Central memory CD8-positive, alpha-beta T cell (primary cell): Measurements from ENCODE around the gene TRIML1.
"Not testable (repeated sequence)": the region's sequence is repeated elsewhere in the genome, so short reads cannot be mapped to it uniquely, and the experiment has no call there.

Source experiments
- ATAC-seq: fragments of 150-1000 bp; cut with Tn5 transposase; replicated peaks from 2 replicates; pipeline ENCODE4 v1.10.0; 2022; ENCODE audit warnings: mild to moderate bottlenecking, moderate FRiP score, moderate number of reproducible peaks; ENCODE audit not compliant: poor library complexity, severe bottlenecking; ENCODE audit errors: extremely low read depth
- DNase-seq, 2 donors: peaks; one replicate each; pipeline ENCODE4 v3.0.0; 2021; ENCODE audit warnings: low spot score in 2 of 2
- H3K27ac Mint-ChIP-seq: one replicate; pipeline ENCODE4 v1.8.0; 2022; ENCODE audit warnings: low read depth, mild to moderate bottlenecking, moderate library complexity, mixed read lengths
- H3K27me3 Mint-ChIP-seq: one replicate; pipeline ENCODE4 v1.8.0; 2022; ENCODE audit warnings: mixed read lengths
- H3K36me3 Mint-ChIP-seq: one replicate; pipeline ENCODE4 v1.8.0; 2022; ENCODE audit warnings: mild to moderate bottlenecking, moderate library complexity, mixed read lengths; ENCODE audit not compliant: insufficient read depth
- H3K4me1 Mint-ChIP-seq: one replicate; pipeline ENCODE4 v1.8.0; 2022; ENCODE audit warnings: mixed read lengths
- H3K4me3 Mint-ChIP-seq: one replicate; pipeline ENCODE4 v1.8.0; 2022; ENCODE audit warnings: mild to moderate bottlenecking, moderate library complexity, mixed read lengths
- H3K9me3 Mint-ChIP-seq: one replicate; pipeline ENCODE4 v1.8.0; 2022; ENCODE audit warnings: mixed read lengths

Gene TRIML1

DNA sequence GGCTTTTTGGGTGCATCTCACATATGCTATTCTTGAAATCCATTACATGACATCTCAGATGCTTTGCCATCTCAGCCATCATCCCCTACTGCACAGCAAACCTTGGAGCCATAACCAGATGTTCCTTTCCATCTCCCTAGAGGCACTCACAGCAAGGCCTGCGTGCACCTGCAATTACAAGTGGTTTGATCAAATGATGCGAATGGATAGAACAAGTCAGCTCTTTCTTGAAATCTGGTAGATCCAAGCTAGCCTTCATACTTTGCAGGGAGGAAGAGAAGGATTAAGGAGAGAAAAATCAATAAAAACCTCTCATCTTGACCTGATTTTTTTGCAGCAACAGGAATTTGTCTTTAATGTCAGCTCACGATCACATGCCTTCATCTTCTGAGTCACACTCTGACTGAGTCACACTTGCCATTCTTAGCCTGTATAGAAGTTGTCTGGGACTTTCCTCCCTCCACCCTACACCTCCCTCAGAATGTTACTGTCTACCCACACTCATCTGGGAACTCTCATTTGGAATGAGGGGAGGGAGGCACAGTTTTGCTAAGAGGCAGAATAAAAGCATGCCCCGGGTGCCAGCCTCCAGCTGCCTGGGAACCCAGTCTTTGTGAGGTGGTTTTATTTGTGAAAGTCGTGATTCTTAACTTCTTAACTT is 11.9 kb upstream of the TRIML1 start:
- H3K36me3 Mint-ChIP-seq: no peaks in the 10 kb centered on the region
- no peak overlapping the region for H3K27ac Mint-ChIP-seq
- H3K4me3 Mint-ChIP-seq: no peak overlapping the region
- H3K27me3 Mint-ChIP-seq: no peaks in the 10 kb centered on the region
- peaks cover 15% of the 10 kb centered on the region for H3K9me3 Mint-ChIP-seq
- ATAC-seq (no peak), DNase-seq (no peak)
- H3K4me1 Mint-ChIP-seq: no peaks in the 10 kb centered on the region

DNA sequence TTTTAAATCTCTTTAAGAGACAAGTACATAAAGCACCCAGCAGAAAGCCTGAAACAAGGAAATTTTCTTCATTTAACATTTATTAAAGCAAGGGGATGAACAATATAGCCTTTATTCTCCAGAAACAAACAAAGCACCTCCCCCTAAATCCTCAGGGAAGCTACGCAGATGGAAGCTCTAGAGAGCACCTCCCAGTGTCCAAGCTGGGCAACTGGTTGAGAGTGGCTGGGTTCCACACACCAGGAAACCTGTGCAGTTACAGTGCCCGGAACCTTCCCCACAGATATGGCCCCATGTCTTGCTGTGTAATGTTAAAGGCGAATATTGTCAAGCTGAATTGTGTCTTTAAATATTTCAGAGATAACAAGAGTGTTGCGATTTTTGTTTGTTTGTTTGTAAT is 8.9 kb upstream of the TRIML1 start:
- no peaks in the 10 kb centered on the region for H3K36me3 Mint-ChIP-seq
- H3K27me3 Mint-ChIP-seq: no peaks in the 10 kb centered on the region
- ATAC-seq (no peak), DNase-seq (no peak)
- H3K9me3 Mint-ChIP-seq: peaks cover 10% of the 10 kb centered on the region
- H3K4me1 Mint-ChIP-seq: no peaks in the 10 kb centered on the region
- no peak overlapping the region for H3K4me3 Mint-ChIP-seq
- no peak overlapping the region for H3K27ac Mint-ChIP-seq

DNA sequence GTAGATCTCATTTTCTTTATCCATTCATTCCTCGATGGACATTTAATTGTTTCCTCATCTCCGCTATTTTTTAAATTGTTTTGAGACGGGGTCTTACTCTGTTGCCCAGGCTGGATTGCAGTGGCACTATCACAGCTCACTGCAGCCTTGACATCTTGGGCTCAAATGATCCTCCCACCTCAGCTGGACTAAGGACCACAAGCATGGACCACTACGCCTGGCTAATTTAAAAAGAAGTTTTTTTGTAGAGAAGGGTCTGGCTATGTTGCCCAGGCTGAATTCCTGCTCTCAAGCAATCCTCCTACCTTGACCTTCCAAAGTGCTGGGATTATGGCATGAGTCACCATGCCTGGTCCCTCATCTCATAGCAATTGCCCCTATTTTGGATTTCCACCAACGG is 7.0 kb upstream of the TRIML1 start:
- DNase-seq: no peak
- no peak overlapping the region for H3K27ac Mint-ChIP-seq
- H3K27me3 Mint-ChIP-seq: no peaks in the 10 kb centered on the region
- no peaks in the 10 kb centered on the region for H3K4me1 Mint-ChIP-seq
- no peaks in the 10 kb centered on the region for H3K36me3 Mint-ChIP-seq
- H3K4me3 Mint-ChIP-seq: no peak overlapping the region
- ATAC-seq: no peak
- peaks cover 8% of the 10 kb centered on the region for H3K9me3 Mint-ChIP-seq

DNA sequence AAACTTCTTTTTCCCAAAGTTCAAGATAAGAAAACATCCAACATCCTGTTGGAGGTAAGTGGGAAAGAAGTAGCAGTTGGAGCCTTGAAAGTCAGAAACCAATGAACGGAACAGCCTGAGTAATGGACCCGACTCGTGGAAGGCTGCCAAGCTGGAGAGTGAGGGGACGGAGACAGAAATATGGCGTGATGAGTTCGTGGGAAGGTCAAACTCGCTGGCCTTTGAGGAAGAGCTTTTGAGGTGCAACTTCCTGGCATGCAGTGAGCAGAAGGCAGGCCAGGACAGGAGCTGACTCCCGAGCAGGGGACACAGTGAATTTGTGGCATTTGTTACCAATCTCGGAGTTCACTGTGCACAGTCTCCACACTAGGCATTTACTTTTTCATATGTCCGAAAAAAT is 1.0 kb upstream of the TRIML1 start:
- Mint-ChIP-seq H3K27me3 (no peaks in the 10 kb centered on the region), H3K36me3 (peaks cover 2% of the 10 kb centered on the region), H3K9me3 (no peaks in the 10 kb centered on the region), H3K4me3 (no peak overlapping the region), H3K4me1 (no peaks in the 10 kb centered on the region), H3K27ac (no peak overlapping the region)
- DNase-seq (no peak), ATAC-seq (no peak)

DNA sequence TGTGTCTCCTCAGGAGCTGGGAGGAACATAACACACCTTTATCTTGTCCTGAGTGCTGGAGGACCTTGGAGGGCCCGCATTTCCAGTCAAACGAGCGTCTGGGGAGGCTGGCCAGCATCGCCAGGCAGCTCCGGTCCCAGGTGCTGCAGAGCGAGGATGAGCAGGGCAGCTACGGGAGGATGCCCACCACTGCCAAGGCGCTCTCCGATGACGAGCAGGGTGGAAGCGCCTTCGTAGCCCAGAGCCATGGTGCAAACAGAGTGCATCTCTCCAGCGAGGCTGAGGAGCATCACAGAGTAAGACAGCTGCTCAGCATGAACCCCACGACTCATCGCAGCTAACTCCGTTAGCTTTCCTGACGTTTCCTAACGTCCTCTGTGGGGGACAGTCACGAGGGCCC is 430 bp downstream of the TRIML1 start:
- H3K27ac Mint-ChIP-seq: no peak overlapping the region

DNA sequence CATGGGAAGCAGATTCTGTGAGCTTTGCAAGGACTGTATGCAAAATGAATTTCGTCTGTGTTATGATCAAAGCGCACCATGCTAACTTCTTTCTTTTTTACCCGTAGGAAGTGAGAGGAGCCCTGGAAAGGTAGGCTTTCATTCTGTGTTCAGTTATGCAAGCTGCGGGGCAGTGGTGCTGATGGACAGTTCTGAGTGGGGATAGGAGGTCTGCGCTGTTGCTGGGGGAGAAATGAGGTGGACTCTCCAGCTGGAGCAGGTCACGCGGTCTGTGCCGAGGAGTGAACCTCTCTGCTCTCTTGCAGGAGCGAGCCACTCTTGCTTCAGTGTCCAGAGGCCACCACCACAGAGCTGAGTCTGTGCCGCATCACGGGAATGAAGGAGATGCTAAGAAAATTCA is 4.5 kb downstream of the TRIML1 start:
- no peak overlapping the region for H3K27ac Mint-ChIP-seq
- DNase-seq (no peak), ATAC-seq (no peak)
- no peaks in the 10 kb centered on the region for H3K4me1 Mint-ChIP-seq
- H3K9me3 Mint-ChIP-seq: peaks cover 5% of the 10 kb centered on the region
- no peaks in the 10 kb centered on the region for H3K27me3 Mint-ChIP-seq
- H3K4me3 Mint-ChIP-seq: no peak overlapping the region
- H3K36me3 Mint-ChIP-seq: peaks cover 2% of the 10 kb centered on the region

More for the DNA sequence above, 430 bp downstream of the TRIML1 start:
- H3K9me3 Mint-ChIP-seq: peaks cover 3% of the 10 kb centered on the region
- no peak for DNase-seq
- no peak for ATAC-seq
- peaks cover 2% of the 10 kb centered on the region for H3K36me3 Mint-ChIP-seq
- no peaks in the 10 kb centered on the region for H3K27me3 Mint-ChIP-seq
- H3K4me3 Mint-ChIP-seq: no peak overlapping the region
- no peaks in the 10 kb centered on the region for H3K4me1 Mint-ChIP-seq

DNA sequence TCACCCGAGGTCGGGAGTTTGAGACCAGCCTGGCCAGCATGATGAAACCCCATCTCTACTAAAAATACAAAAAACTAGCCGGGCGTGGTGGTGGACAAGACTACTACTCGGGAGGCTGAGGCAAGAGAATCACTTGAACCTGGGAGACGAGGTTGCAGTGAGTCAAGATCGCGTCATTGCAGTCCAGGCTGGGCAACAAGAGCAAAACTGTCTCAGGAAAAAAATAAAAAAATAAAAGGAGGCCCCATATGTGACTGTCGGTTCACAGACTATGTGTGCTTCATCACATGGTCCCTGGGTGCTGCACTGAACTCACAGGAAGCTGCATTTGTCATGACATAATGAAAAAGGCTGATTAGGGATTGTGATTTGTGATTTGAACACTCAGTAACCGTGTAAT is 6.4 kb downstream of the TRIML1 start:
- ATAC-seq (no peak), DNase-seq (no peak)
- Mint-ChIP-seq H3K36me3 (peaks cover 3% of the 10 kb centered on the region), H3K9me3 (peaks cover 5% of the 10 kb centered on the region), H3K4me1 (no peaks in the 10 kb centered on the region), H3K4me3 (no peak overlapping the region), H3K27ac (no peak overlapping the region), H3K27me3 (no peaks in the 10 kb centered on the region)

DNA sequence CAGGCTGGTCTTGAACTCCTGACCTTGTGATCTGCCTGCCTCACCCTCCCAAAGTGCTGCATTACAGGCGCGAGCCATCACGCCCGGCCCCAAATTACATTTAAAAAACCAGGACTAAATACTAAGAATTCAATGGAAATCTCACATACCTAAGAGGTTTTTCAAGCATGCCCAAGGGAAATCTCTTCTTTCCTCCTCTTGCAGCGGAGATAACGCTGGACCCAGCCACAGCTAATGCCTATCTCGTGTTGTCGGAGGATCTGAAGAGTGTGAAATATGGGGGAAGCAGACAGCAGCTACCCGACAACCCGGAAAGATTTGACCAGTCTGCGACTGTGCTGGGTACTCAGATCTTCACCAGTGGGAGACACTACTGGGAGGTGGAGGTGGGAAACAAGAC is 7.4 kb downstream of the TRIML1 start:
- no peak overlapping the region for H3K4me3 Mint-ChIP-seq
- ATAC-seq (no peak), DNase-seq (no peak)
- H3K27ac Mint-ChIP-seq: no peak overlapping the region
- H3K4me1 Mint-ChIP-seq: no peaks in the 10 kb centered on the region
- H3K27me3 Mint-ChIP-seq: no peaks in the 10 kb centered on the region
- peaks cover 5% of the 10 kb centered on the region for H3K9me3 Mint-ChIP-seq
- H3K36me3 Mint-ChIP-seq: peaks cover 3% of the 10 kb centered on the region

DNA sequence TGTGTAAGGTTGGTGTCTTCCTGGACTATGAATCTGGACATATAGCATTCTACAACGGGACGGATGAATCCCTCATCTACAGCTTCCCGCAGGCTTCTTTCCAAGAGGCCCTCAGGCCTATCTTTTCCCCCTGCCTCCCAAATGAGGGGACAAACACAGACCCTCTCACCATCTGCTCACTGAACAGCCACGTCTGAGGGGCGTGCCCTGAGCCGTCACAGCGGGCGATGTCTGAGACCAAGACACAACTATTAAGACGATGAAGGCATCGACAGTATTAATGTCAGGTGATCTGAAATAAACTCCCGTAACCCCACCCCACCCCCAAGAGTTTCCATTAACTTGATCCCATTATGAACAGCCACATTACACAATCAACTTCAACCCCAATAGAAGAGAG is 7.9 kb downstream of the TRIML1 start:
- H3K4me1 Mint-ChIP-seq: no peaks in the 10 kb centered on the region
- H3K27me3 Mint-ChIP-seq: no peaks in the 10 kb centered on the region
- H3K36me3 Mint-ChIP-seq: peaks cover 3% of the 10 kb centered on the region
- no peak overlapping the region for H3K27ac Mint-ChIP-seq
- ATAC-seq (no peak), DNase-seq (no peak)
- H3K9me3 Mint-ChIP-seq: peaks cover 5% of the 10 kb centered on the region
- H3K4me3 Mint-ChIP-seq: no peak overlapping the region

DNA sequence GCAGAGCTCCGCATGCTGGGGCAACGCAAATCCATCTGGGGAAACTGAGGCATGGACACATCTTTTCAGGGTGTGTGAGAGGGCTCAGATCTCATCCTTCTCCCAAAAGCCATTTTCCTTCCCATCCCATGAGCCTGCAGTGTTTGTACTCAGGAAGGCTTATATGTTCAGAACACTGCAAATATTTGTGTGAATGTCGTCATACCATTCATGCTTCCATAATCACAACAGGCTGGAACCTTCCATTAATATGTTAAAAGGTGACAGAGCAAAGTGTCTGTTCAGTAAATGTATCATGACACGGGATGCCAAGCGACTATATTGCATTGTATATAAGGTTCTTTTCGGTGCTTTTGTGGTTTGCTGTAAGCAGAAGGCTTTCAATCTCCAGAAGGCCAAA is 8.5 kb downstream of the TRIML1 start:
- Mint-ChIP-seq H3K27me3 (no peaks in the 10 kb centered on the region), H3K4me1 (no peaks in the 10 kb centered on the region), H3K4me3 (no peak overlapping the region), H3K9me3 (peaks cover 5% of the 10 kb centered on the region), H3K27ac (no peak overlapping the region), H3K36me3 (peaks cover 3% of the 10 kb centered on the region)
- ATAC-seq (no peak), DNase-seq (no peak)

DNA sequence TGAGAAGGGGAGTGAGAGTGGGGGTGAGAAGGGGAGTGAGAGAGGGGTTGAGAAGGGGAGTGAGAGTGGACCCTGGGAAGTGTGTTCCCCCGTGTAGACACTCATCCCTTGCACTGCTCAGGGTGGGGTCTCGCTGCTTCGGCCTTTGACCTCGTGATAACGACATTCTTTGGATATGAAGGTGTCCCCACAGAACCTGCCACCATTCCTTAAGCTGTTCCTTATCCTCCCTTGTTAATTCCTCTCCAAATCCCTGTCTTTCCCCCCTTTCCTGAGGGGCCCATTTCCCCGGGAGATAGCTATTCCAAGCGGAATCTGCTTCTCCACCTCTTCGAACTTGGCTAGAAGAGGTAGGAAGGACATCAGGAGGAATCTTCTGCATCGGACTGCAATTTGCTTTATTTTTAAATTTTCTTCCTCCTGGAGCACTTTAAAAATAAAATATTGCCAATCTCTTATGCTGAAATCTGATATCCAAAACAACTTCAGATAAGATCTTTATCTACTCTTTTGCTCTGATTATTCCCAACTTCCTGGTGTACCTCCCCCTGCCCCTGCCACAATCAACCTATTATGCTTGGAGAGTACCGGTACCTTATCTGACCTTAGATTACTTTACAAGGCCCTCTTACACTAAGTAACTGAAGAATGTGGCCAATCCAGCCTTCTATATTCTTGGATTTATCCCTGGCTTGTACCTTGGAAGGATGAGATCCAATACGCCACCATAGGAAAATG is 15.6 kb downstream of the TRIML1 start:
- no peaks in the 10 kb centered on the region for H3K27me3 Mint-ChIP-seq
- H3K4me1 Mint-ChIP-seq: no peaks in the 10 kb centered on the region
- H3K36me3 Mint-ChIP-seq: peaks cover 3% of the 10 kb centered on the region
- ATAC-seq (no peak), DNase-seq (no peak)
- H3K4me3 Mint-ChIP-seq: no peak overlapping the region
- H3K9me3 Mint-ChIP-seq: peaks cover 12% of the 10 kb centered on the region
- no peak overlapping the region for H3K27ac Mint-ChIP-seq

DNA sequence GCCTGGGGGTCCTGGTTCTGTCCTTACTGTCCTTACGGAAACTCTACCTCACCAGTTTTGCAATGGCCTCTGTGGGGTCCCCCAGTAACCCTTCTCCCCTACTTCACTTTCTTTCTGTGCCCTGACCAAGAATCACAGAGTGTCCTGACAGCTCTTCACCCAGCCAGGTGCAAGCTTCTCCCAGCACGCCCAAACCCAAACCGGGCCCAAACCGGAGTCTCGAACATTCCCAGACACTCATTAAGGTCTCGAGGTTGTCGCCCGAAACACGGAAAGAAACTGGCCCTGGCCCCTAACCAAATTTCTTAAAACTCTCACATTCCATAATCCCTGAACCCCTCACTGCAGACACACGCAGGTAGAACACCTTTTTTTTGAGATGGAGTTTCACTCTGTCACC is 19.1 kb downstream of the TRIML1 start:
- no peak for DNase-seq
- Mint-ChIP-seq H3K4me1 (no peaks in the 10 kb centered on the region), H3K4me3 (no peak overlapping the region), H3K27ac (no peak overlapping the region), H3K27me3 (no peaks in the 10 kb centered on the region), H3K36me3 (no peaks in the 10 kb centered on the region), H3K9me3 (peaks cover 16% of the 10 kb centered on the region)
- no peak for ATAC-seq

DNA sequence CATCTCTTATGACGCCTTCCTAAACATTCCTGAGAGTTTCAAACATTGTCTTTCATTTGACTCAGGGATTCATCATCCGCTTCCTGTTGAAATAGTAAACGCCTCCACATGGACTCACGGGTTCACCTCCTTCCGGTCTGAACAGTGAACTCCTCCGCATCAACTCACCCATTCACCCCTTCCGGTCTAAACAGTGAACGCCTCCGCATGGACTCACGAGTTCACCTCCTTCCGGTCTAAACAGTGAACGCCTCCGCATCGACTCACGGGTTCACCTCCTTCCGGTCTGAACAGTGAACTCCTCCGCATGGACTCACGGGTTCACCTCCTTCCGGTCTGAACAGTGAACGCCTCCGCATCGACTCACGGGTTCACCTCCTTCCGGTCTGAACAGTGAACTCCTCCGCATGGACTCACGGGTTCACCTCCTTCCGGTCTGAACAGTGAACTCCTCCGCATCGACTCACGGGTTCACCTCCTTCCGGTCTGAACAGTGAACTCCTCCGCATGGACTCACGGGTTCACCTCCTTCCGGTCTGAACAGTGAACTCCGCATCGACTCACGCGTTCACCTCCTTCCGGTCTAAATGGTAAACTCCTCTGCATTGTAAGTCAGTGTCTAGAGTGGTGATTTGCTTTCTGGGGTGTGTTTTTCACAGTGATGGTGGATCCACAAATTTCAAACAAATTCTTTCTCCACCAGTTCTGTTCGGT is 20.4 kb downstream of the TRIML1 start:
- H3K27ac Mint-ChIP-seq: not testable (repeated sequence)

More for the DNA sequence above, 20.4 kb downstream of the TRIML1 start:
- H3K4me1 Mint-ChIP-seq, H3K27me3 Mint-ChIP-seq, H3K4me3 Mint-ChIP-seq, H3K36me3 Mint-ChIP-seq, DNase-seq, ATAC-seq: not testable (repeated sequence)
- H3K9me3 Mint-ChIP-seq: peaks cover 16% of the 10 kb centered on the region
